Amniotic epithelial cell (primary cell): ENCODE measurements around the gene RBM38.

Experiments used
- DNase-seq: peaks from one replicate; pipeline ENCODE4 v3.0.0-alpha.2; 2010; ENCODE audit warnings: low read depth

The RBM38 gene

DNA sequence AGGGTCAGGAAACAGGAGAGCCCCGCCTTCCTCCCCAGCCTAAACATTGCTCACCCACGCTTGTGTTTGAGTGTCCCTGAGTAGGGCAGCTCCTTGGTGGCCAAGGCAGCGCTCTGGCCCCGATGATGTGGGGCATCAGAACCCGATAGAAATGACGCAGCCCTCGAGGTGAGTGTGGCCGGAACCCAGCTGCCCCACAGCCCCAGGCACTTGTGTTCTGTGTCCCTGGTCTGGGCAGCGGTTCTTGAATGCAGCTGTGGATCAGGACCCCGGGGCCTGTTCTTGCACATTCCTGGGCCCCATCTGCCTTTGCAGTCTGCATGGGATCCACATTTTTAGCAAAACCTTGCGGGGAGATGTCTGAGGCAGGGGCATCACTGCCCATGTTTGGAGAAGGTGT, 12.8 kb downstream of the RBM38 start:
- DNase-seq: no peak

GRCh38 chr20:57404419-57405072, 13.3 kb downstream of the RBM38 start:
- DNase-seq: no peak

GRCh38 chr20:57405236-57406016, 14.2 kb downstream of the RBM38 start:
- no peak for DNase-seq

GRCh38 chr20:57407541-57407956, 16.4 kb downstream of the RBM38 start:
- DNase-seq: no peak

- DNase-seq: no peak
Measured at GRCh38 chr20:57408131-57408530, 16.9 kb downstream of the RBM38 start.

GRCh38 chr20:57408536-57409233, 17.5 kb downstream of the RBM38 start:
- DNase-seq: no peak

DNA sequence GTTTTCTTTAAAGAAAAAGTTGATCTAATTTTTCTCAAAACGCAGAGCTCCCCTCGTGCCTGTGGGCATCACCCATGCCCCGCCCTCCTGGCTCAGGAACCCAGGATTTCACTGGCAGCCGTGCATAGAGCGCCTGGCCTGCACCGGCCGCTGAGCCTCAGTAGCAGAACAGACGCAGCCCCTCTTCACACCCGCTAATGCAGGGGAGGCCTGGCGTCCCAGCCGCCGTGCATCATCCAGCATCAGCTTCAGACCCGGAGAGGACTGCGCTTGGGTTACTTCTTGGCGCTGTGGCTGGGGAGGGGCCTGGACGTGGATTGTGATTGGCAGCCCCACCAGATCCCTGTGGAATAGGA, 18.1 kb downstream of the RBM38 start:
- DNase-seq: no peak

DNA sequence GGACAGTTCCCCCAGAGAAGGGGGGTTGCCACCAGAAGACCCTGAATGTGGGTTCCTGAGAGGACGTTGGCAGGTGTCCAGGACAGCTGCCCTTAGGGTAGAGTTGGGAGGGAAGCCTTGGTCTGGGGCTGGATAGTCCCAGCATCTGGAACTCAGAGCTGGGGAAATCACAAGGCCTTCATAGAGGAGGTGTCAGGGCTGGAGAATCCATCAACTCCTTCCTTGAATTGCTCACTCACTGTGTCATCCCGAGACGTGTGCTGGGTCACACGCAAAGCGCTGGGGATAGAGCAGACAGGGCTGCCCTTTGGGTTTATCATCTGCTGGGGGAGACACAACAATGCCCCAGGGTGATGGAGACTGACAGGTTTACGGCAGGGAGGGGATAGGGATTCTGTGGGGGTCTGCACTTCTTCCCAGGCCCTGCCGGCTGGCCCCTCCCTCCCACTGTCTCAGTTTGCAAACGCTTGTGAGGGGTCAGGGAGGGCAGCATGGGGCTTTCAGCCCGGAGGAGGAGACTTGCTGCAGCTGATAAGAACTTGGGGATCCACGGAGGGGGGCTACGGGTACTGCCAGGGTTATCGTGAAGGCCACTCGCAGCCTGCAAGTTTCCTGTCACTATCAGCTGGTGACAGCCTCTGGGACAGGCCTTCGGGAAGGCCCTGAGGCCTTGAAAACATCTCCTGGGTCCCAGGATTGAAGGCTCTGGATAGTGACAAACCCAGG, 18.6 kb downstream of the RBM38 start:
- DNase-seq: peak; percentile 11

GRCh38 chr20:57410398-57410920, 19.3 kb downstream of the RBM38 start:
- DNase-seq: no peak

GRCh38 chr20:57410924-57411323, 19.7 kb downstream of the RBM38 start:
- DNase-seq: no peak

DNA sequence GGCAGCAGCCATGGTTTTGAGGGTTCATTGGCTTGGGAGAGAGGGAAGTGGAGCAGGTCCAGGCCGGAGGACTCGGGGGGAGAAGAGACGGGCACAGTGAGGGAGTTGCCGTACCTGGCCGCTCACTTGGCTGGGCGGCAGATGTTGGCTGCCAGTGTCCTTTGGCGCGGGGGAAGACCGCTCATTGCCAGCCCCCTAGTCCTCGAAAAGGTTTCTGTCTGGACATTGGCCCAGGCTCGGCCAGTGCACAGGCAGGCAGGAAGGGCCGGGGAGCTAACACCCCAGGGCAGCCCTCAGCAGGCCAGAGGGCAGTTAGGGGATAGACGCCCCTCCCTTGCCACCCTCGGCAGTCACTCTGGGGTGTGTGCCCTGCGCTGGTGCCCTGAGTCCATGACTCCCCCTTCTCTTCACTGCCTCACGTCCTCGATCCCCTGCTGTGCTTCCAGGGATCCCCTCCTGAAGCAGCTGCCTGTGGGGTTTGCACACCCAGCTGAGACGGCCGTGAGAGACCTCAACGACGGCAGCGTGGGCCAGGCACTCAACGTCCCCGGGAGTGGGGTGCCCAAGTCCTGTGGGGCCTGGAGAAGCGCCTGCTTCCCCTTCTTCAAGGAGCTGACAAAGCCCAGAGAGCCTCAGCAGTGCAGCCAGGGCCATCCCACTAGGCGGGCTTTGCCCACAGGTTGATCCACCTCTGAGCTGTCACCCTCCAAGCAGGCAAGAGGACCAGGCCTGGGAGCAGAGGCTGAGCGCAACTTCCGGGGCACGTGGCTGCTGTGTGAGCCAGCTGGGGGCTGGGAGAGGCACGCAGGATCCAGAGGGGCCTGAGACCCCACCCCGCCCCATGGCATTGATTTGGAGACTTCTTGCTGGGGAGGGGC, 20.4 kb downstream of the RBM38 start:
- DNase-seq: no peak

DNA sequence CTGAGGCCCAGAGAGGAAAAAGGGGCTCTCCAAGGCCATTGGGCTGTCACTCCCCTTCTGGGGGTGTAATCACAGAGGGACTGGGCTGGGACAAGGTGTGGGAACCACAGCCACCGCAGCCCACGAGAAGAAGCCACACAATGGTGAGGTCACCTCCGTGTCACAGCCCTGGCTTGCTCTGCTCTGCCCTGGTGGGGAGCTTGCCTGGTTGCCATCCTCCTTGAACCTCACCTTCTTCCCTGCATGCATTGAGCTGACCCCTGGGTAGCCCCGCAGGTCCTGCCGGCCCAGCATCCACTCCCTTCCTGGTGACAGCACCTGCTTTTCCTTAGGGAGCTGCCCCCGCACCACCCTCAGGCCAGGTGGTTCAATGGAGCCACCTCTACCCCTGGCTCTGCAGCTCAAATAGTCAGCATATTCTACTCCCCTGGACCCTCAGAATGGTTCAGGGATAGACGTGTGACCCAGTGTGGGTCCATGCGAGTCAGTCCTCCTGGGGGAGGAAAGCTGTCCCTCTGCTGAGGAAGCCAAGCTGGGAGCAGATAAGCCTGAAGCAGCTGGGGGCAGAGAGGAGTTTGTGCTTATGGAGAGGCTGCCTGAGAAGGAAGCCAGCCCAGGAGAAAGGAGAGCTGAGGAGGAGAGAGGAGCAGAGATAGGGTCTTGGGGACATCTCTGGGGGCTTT, 21.3 kb downstream of the RBM38 start:
- no peak for DNase-seq

DNA sequence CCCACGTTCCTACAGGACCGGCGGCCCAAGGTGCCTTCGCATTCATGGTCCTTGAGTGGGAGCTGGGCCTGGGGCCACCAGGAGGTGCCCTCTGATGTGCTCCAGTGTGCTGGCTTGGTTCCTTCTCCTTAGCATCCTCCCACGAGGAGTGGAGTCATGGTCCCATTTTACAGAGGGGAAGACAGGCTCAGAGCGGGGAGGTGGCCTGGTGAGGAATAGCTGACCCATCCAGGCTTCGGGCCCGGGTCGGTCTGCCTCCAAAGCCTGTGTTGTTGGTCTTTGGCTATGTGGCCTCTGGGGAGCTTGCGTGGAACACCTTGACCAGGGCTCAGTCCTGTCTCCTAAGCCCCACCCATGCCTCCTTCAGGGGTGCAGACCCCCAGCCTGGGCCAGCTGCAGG, 22.8 kb downstream of the RBM38 start:
- no peak for DNase-seq

GRCh38 chr20:57414867-57415592, 23.8 kb downstream of the RBM38 start:
- DNase-seq: peak; percentile 7

DNA sequence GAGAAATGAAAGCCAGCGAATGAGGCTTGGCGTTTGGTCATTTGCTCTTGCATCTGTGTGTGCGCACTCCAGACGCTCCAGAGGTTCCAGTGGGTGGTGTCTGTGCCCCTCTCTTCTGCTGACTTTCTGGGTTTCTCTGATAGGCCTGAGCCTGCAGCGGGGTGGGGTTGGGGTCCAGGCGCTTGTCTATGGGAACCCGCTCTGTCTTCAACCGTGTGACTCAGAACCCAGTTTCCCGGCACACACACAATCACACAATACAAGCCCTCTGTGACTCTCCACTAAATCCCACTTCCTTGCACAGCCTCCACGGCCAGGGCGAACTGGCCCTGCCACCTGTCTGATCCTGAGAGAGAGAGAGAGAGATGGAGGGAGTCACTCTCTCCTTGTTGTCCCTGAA, 24.6 kb downstream of the RBM38 start:
- no peak for DNase-seq

DNA sequence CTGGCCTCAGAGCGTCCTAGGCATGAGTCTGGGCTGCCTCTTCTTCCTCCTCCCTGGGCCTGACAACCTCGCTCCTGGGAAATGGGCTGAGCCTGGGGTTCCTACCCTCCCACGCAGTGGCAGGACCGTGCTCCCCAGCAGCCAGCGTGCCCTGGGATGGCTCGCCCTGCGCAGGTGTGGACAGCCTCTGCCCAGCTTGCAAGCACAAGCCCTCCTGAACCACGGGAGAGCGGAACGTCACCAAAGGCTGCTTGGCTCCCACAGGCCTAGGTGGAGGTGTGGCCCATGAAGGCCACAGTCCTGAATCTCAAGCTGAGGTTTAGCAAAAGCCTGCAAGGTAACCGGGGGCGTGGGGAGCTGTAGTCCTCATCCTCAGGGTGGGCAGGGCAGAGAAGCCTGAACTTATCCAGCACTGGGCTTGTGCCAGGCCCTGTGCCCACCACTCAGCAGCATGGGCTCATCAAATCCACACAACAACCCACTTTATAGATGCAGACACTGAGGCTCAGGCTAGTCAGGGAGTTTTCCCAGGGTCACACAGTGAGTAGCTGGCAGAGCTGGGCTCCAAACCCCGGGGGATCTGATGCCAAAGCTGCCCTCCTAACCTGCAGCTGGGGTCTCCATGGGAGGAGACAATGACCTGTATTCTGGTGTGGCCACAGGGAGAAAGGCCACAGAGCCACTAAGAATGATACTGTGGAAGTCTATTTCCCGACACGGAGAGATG, 25.3 kb downstream of the RBM38 start:
- DNase-seq: no peak

- DNase-seq: no peak
Measured at GRCh38 chr20:57417051-57417689, 26.0 kb downstream of the RBM38 start.

DNA sequence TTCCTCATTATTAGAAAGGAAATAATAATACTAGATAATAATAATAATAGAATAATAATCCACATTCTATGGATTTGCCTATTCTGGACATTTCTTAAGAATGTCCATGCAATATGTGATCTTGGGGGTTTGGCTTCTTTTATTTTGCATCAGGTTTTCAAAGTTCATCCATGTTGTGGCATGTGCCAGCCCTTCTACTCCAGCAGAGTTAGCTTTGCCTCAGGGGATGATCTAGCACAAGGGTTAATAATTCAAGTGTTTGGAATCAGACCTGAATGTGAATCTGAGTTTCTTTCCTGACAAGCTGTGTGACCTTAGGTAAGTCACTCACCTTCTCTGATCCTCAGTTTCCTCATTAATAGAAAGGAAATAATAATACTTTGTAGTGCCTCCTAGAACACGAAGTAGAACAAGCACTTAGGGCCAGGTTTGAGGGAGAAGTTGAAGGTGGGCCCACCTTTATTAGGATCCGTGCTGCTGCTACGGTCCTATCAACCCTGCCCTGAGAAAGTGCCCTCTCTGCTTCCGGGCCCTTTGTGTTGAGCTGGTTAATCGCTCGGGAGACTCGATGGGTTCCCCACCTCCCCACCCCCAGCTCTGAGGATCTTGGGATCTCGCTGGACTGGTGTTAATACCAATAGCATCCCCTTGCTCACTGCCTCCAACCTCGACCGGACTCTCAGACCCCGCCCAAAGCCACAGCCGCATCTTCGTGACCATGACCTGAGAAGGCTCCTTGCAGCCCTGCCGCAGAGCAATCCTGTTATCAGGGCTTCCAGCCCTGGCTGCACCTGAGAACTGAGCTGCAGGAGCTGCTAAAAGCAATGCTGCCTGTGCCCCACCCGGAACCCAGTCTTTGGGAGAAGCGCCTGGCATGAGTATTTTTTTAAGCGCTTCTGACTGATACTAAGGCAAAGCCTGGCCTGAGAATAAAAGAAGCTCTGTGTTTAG, 26.9 kb downstream of the RBM38 start:
- DNase-seq: no peak
